ENCODE data around the gene ENGASE.

Gene ENGASE

DNA sequence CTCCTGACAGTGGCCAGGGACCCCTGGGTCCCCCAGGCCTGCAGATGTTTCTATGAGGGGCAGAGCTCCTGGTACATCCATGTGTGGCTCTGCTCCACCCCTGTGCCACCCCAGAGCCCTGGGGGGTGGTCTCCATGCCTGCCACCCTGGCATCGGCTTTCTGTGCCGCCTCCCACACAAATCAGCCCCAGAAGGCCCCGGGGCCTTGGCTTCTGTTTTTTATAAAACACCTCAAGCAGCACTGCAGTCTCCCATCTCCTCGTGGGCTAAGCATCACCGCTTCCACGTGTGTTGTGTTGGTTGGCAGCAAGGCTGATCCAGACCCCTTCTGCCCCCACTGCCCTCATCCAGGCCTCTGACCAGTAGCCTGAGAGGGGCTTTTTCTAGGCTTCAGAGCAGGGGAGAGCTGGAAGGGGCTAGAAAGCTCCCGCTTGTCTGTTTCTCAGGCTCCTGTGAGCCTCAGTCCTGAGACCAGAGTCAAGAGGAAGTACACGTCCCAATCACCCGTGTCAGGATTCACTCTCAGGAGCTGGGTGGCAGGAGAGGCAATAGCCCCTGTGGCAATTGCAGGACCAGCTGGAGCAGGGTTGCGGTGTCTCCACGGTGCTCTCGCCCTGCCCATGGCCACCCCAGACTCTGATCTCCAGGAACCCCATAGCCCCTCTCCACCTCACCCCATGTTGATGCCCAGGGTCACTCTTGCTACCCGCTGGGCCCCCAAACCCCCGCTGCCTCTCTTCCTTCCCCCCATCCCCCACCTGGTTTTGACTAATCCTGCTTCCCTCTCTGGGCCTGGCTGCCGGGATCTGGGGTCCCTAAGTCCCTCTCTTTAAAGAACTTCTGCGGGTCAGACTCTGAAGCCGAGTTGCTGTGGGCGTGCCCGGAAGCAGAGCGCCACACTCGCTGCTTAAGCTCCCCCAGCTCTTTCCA, 25.5 kb upstream of the ENGASE start:
- FAIRE-seq (no peak), DNase-seq (ENCODE audit: insufficient read length, low spot score) (no peak)
- TF ChIP-seq, protein P1, sequence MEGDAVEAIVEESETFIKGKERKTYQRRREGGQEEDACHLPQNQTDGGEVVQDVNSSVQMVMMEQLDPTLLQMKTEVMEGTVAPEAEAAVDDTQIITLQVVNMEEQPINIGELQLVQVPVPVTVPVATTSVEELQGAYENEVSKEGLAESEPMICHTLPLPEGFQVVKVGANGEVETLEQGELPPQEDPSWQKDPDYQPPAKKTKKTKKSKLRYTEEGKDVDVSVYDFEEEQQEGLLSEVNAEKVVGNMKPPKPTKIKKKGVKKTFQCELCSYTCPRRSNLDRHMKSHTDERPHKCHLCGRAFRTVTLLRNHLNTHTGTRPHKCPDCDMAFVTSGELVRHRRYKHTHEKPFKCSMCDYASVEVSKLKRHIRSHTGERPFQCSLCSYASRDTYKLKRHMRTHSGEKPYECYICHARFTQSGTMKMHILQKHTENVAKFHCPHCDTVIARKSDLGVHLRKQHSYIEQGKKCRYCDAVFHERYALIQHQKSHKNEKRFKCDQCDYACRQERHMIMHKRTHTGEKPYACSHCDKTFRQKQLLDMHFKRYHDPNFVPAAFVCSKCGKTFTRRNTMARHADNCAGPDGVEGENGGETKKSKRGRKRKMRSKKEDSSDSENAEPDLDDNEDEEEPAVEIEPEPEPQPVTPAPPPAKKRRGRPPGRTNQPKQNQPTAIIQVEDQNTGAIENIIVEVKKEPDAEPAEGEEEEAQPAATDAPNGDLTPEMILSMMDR (IDR thresholded peaks at IDR 0.05; ENCODE audit: insufficient read depth, missing control alignments): no peak

DNA sequence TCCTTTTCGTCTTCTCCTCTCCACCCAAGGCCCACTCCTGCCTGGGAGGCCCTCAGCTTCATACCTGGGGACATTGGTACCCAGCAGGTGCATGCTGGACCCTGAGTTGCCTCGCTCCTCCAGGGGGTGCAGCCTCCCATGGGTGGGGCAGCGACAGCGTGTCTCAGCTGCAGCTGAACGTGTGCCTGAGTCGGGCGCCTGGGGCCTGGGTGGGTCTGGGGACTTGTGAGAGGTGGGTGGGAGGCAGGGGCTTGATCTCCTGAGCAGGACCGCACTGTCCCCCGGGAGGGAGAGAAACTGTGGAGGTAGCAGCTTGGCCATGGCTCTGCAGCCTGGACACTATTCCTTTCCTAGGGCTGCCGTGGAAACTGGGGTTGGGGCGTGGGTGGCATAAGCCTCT, 24.8 kb upstream of the ENGASE start:
- no peak for FAIRE-seq
- TF ChIP-seq, protein P1 (IDR thresholded peaks at IDR 0.05; ENCODE audit: insufficient read depth, missing control alignments): no peak
- DNase-seq (ENCODE audit: insufficient read length, low spot score): no peak

DNA sequence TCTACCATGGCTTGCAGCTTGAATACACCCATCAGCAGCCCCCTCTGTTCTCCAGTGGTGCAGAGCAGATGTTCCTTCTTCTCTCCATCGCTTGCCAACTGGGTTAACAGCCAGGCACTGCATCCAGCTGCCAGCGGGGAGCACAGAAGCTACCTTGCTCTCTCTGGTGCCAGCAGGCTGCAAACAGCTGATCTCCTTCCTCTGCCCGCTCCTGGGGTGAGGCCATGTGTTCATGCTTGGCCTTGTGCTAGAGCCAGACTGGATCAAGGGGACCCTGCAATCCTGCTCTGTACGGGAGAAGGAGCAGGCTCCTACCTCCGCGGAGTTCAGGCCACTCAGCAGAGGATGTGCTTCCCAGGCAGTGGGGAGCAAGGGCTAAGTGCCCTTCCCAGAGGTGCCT, 24.1 kb upstream of the ENGASE start:
- TF ChIP-seq, protein P1 (IDR thresholded peaks at IDR 0.05; ENCODE audit: insufficient read depth, missing control alignments): no peak
- DNase-seq (ENCODE audit: insufficient read length, low spot score) (no peak), FAIRE-seq (no peak)

- no peak for FAIRE-seq
- no peak for DNase-seq (ENCODE audit: insufficient read length, low spot score)
- TF ChIP-seq, protein P1 (IDR thresholded peaks at IDR 0.05; ENCODE audit: insufficient read depth, missing control alignments): no peak
Measured at GRCh38 chr17:79051306-79051705, 23.3 kb upstream of the ENGASE start.

DNA sequence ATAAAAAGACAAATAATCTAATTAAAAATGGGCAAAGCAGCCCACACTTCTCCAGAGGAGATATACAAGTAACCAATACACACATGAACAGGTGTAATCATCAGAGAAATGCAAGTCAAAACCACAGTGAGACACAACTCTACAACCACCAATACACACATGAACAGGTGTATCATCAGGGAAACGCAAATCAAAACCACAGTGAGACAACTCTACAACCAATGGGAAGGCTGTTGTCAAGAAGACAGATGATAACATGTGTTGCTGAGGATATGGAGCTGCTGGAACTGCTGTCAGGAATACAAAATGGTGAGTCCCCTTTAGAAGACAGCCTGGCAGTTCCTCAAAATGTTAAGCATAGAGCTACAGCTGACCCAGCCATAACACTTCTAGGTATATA, 22.5 kb upstream of the ENGASE start:
- FAIRE-seq (no peak), DNase-seq (ENCODE audit: insufficient read length, low spot score) (no peak)
- TF ChIP-seq, protein P1 (IDR thresholded peaks at IDR 0.05; ENCODE audit: insufficient read depth, missing control alignments): no peak

- TF ChIP-seq, protein P1 (IDR thresholded peaks at IDR 0.05; ENCODE audit: insufficient read depth, missing control alignments): no peak
- DNase-seq (ENCODE audit: insufficient read length, low spot score): no peak
- FAIRE-seq: no peak
Measured at GRCh38 chr17:79053251-79053925, 21.2 kb upstream of the ENGASE start.

Data from D721Med (cell line).